HEK293T (cell line): Measurements from ENCODE around the gene C6orf15.

Experiments
- CTCF ChIA-PET: fragments of 350-600 bp; formaldehyde crosslinking; extraction: SDS; loops from one replicate; lab custom pipeline; 2021; ENCODE audit warnings: antibody characterized with exemption, inconsistent platforms; lab: Yijun Ruan, JAX
- POLR2A ChIA-PET: fragments of 350-600 bp; formaldehyde crosslinking; extraction: SDS; loops from one replicate; lab custom pipeline; 2020; ENCODE audit warnings: antibody characterized with exemption, inconsistent platforms; lab: Yijun Ruan, JAX
- DNase-seq: peaks from one replicate; pipeline ENCODE4 v3.0.0; 2012; ENCODE audit warnings: mixed read lengths; ENCODE audit errors: extremely low spot score
- ARNT ChIP-seq: fragments of 450-650 bp; IDR thresholded peaks from 2 replicates; pipeline ENCODE4 v1.6.1; 2017; ENCODE audit warnings: mild to moderate bottlenecking
- BHLHE40 ChIP-seq: fragments of 450-650 bp; IDR thresholded peaks from 2 replicates; pipeline ENCODE4 v1.6.1; 2016; ENCODE audit warnings: mild to moderate bottlenecking, moderate library complexity, borderline replicate concordance
- CTBP1 ChIP-seq: fragments of 450-650 bp; IDR thresholded peaks from 2 replicates; pipeline ENCODE4 v1.6.1; 2016; ENCODE audit warnings: borderline replicate concordance
- ELF4 ChIP-seq: fragments of 450-650 bp; IDR thresholded peaks from 2 replicates; pipeline ENCODE4 v1.6.1; 2017; ENCODE audit warnings: antibody characterized with exemption
- FOXA1 ChIP-seq: fragments of 450-650 bp; IDR thresholded peaks from 2 replicates; pipeline ENCODE4 v1.6.1; 2016; ENCODE audit warnings: mild to moderate bottlenecking
- FOXK2 ChIP-seq: fragments of 450-650 bp; IDR thresholded peaks from 2 replicates; pipeline ENCODE4 v1.6.1; 2016; ENCODE audit warnings: mild to moderate bottlenecking
- FOXM1 ChIP-seq: fragments of 450-650 bp; IDR thresholded peaks from 2 replicates; pipeline ENCODE4 v1.6.1; 2017; ENCODE audit warnings: mild to moderate bottlenecking, borderline replicate concordance
- HDGF ChIP-seq: fragments of 450-650 bp; IDR thresholded peaks from 2 replicates; pipeline ENCODE4 v1.6.1; 2017; ENCODE audit warnings: antibody characterized with exemption, borderline replicate concordance
- L3MBTL2 ChIP-seq: fragments of 450-650 bp; conservative IDR thresholded peaks from 2 replicates; pipeline ENCODE4 v1.6.1; 2016; ENCODE audit warnings: mild to moderate bottlenecking
- LEF1 ChIP-seq: fragments of 450-650 bp; IDR thresholded peaks from 2 replicates; pipeline ENCODE4 v1.6.1; 2017; ENCODE audit warnings: mild to moderate bottlenecking, borderline replicate concordance
- NFRKB ChIP-seq: fragments of 450-650 bp; IDR thresholded peaks from 2 replicates; pipeline ENCODE4 v1.6.1; 2016; ENCODE audit warnings: mild to moderate bottlenecking, moderate library complexity
- PKNOX1 ChIP-seq: fragments of 450-650 bp; IDR thresholded peaks from 2 replicates; pipeline ENCODE4 v1.6.1; 2016
- SP1 ChIP-seq: fragments of 450-650 bp; IDR thresholded peaks from 2 replicates; pipeline ENCODE4 v1.6.1; 2017
- SUZ12 ChIP-seq: fragments of 450-650 bp; IDR thresholded peaks from 2 replicates; pipeline ENCODE4 v1.6.1; 2016; ENCODE audit warnings: mild to moderate bottlenecking
- TARDBP ChIP-seq: fragments of 450-650 bp; IDR thresholded peaks from 2 replicates; pipeline ENCODE4 v1.6.1; 2016
- ZNF384 ChIP-seq: fragments of 450-650 bp; IDR thresholded peaks from 2 replicates; pipeline ENCODE4 v1.6.1; 2016

Gene C6orf15

DNA sequence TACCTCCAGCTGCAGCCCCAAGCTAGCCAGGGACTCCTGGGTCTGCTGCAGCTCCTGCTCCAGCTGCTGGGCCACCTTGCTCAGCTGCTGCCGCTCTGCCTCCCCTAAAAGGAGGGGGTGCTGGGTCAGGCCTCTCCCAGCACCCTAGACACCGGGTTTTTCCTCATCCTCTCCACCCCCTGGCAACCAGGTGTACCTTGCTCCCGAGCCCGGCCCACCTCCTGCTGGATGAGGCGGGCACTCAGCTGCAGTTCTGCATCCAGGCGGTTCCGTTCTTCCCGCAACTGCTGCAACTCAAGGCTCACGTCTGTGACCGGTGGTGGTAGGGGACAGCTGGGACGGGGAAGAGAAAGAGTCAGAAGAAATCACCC is 32.6 kb upstream of the C6orf15 start:
- ChIA-PET POLR2A (interaction anchor here (0.9 to 2.9 kb wide), 3 partner anchors 12 to 23 kb away, joined by 3 to 14 read pairs (median 4); partner anchors contain the start of genes CCHCR1 and TCF19), CTCF (no interaction called here)
- no peak for DNase-seq
- TF ChIP-seq BHLHE40, result no peak
- TF ChIP-seq ARNT, result no peak

DNA sequence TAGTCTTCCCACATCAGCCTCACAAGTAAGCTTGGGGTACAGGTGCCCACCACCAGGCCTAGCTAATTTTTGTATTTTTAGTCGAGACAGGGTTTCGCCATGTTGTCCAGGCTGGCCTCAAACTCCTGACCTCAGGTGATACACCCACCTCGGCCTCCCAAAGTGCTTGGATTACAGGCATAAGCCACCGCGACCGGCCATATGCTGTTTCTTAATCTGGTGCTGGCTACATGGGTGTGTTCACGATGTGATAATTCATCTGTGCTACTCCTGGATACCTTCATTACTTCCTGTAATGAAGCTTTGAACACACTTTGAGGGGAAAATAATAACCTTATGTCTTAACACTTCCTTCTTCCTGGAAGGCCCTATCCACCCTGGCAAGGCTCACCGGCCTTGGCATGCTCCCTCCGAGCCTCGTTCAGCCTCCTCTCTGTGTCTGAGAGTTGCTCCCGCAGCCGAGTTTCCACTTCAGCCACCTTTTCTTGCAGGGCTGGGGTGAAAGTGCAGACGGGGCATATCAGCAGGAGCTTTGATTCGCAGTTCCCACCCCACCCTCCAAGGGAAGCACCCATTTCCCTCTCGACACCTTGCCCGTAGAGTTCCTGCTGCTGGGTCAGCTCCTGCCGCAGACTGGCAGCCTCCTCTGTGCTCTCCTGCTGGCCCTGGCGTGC is 32.1 kb upstream of the C6orf15 start:
- TF ChIP-seq HDGF (no peak), ARNT (no peak), TARDBP (no peak), SP1 (no peak), CTBP1 (no peak), FOXK2 (no peak), ELF4 (no peak), BHLHE40 (no peak), PKNOX1 (no peak), ZNF384 (no peak)
- no peak for DNase-seq
- CTCF ChIA-PET, result no interaction called here
- POLR2A ChIA-PET, result interaction anchor here (2.0 to 2.9 kb wide), 2 partner anchors 13 to 15 kb away, joined by 4 to 14 read pairs; partner anchors contain the start of genes CCHCR1 and TCF19

GRCh38 chr6:31143148-31143547 is 30.8 kb upstream of the C6orf15 start:
- DNase-seq, result no peak
- TF ChIP-seq ELF4 (no peak), SP1 (no peak), HDGF (no peak), CTBP1 (no peak), FOXA1 (no peak), PKNOX1 (no peak), FOXM1 (no peak), TARDBP (no peak), BHLHE40 (no peak), NFRKB (no peak), FOXK2 (no peak), L3MBTL2 (no peak), ARNT (no peak), SUZ12 (no peak), ZNF384 (no peak), LEF1 (no peak)
- POLR2A ChIA-PET, result no interaction called here
- CTCF ChIA-PET, result no interaction called here

- no peak for TF ChIP-seq L3MBTL2
- no peak for TF ChIP-seq ARNT
- TF ChIP-seq PKNOX1, result no peak
- no peak for TF ChIP-seq LEF1
- no peak for TF ChIP-seq FOXA1
- no peak for TF ChIP-seq NFRKB
- TF ChIP-seq ZNF384, result no peak
- no peak for TF ChIP-seq CTBP1
- ChIA-PET POLR2A (interaction anchor here (0.8 to 1.6 kb wide), 3 partner anchors 14 to 18 kb away, joined by 4 to 9 read pairs (median 5); partner anchors contain the start of gene TCF19), CTCF (no interaction called here)
- DNase-seq, result no peak
Measured at GRCh38 chr6:31142361-31142761, 30.0 kb upstream of the C6orf15 start.

DNA sequence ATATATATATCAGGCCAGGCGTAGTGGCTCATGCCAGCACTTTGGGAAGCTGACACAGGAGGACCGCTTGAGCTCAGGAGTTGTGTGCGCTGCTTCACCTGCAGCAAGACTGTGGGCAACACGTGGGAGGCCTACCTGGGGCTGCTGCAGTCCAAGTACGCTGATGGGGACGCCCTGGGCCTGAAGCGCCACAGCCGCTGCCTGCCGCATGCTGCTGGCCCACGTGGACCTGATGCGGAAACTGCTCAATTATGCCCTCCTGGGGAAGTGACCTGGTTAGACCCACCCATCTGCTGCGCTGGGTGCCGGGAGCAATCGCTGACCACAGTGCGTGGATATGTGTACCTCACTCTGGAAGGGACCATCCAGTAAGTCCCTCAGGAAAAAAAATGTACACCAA is 28.3 kb upstream of the C6orf15 start:
- CTCF ChIA-PET, result no interaction called here
- no peak for TF ChIP-seq CTBP1
- TF ChIP-seq PKNOX1, result no peak
- no peak for TF ChIP-seq FOXM1
- TF ChIP-seq FOXA1, result no peak
- no peak for TF ChIP-seq LEF1
- TF ChIP-seq HDGF, result no peak
- TF ChIP-seq ARNT, result no peak
- TF ChIP-seq SUZ12, result no peak
- TF ChIP-seq FOXK2, result no peak
- TF ChIP-seq NFRKB, result no peak
- TF ChIP-seq BHLHE40, result no peak
- no peak for TF ChIP-seq SP1
- no peak for TF ChIP-seq TARDBP
- no peak for TF ChIP-seq ELF4
- TF ChIP-seq L3MBTL2, result no peak
- no peak for TF ChIP-seq ZNF384
- POLR2A ChIA-PET, result interaction anchor here (1.6 kb wide), 1 partner anchor 11 kb away, joined by 4 read pairs; no protein-coding TSS in a partner anchor
- no peak for DNase-seq

GRCh38 chr6:31139599-31139998 is 27.2 kb upstream of the C6orf15 start:
- ChIA-PET CTCF (interaction anchor here (0.6 to 1.2 kb wide), 2 partner anchors 9 to 181 kb away, joined by 3 to 4 read pairs; no protein-coding TSS in a partner anchor), POLR2A (interaction anchor here (1.3 kb wide), 1 partner anchor 19 kb away, joined by 4 read pairs; the partner anchor contains the start of gene TCF19)
- no peak for DNase-seq
- TF ChIP-seq SUZ12, result no peak
- TF ChIP-seq HDGF, result no peak
